ENCODE results near the gene LY6G6D.

DNA sequence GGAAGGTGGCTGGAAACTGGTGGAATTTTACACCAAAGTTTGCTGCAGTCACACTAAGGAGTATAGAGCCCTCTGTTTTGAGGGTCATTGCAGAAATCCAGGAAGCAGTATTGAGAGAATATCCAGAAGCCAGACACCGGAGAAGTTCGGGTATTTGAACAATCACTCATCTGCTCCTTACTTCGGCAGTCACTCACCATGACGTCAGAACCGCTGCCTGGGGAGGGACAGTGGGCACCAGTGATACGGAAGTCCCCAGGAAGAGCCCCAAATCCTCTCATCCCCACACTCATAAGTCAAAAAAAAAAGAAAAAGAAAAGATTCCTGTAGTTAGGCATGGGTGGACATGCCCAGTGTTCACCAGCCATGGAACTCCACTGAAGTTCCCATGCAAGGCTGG lies 38.2 kb upstream of the LY6G6D start:
- TF ChIP-seq POLR2A (IDR thresholded peaks at IDR 0.05) (no peak), EP300 (IDR thresholded peaks at IDR 0.05) (no peak)
- TF ChIP-seq, protein P1, sequence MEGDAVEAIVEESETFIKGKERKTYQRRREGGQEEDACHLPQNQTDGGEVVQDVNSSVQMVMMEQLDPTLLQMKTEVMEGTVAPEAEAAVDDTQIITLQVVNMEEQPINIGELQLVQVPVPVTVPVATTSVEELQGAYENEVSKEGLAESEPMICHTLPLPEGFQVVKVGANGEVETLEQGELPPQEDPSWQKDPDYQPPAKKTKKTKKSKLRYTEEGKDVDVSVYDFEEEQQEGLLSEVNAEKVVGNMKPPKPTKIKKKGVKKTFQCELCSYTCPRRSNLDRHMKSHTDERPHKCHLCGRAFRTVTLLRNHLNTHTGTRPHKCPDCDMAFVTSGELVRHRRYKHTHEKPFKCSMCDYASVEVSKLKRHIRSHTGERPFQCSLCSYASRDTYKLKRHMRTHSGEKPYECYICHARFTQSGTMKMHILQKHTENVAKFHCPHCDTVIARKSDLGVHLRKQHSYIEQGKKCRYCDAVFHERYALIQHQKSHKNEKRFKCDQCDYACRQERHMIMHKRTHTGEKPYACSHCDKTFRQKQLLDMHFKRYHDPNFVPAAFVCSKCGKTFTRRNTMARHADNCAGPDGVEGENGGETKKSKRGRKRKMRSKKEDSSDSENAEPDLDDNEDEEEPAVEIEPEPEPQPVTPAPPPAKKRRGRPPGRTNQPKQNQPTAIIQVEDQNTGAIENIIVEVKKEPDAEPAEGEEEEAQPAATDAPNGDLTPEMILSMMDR (IDR thresholded peaks at IDR 0.05): no peak

Data from tibial nerve (tissue), 4 donors.